Transverse colon (tissue), 4 donors: ENCODE results near the gene IGFLR1.

Experiments used
- CTCF ChIP-seq, 5 experiments: fragments of 200-600 bp in 3 of 5; fragments of 450-650 bp in 2 of 5; sonication (generic) in 3 of 5; IDR thresholded peaks; 1 replicate in 2 of 5; 2 replicates in 3 of 5; pipeline ENCODE4 v1.5.1; 2016 to 2017; ENCODE audit warnings: antibody characterized with exemption in 5 of 5, inconsistent platforms in 3 of 5, mild to moderate bottlenecking in 2 of 5, moderate library complexity in 1 of 5
- EP300 ChIP-seq: sonication (generic); formaldehyde crosslinking; IDR thresholded peaks from one replicate; pipeline ENCODE4 v1.6.1; 2017; ENCODE audit warnings: antibody characterized with exemption, low read depth
- POLR2A ChIP-seq: fragments of 450-650 bp; IDR thresholded peaks from one replicate; pipeline ENCODE4 v1.6.1; 2016; ENCODE audit warnings: antibody characterized with exemption, mild to moderate bottlenecking, moderate library complexity
- POLR2AphosphoS5 ChIP-seq, 3 donors: sonication (generic); formaldehyde crosslinking; IDR thresholded peaks; one replicate each; pipeline ENCODE4 v1.6.1; 2016; ENCODE audit warnings: antibody characterized with exemption in 3 of 3

- TF ChIP-seq CTCF (IDR thresholded peaks at IDR 0.05) (no peak), EP300 (no peak), POLR2A (no peak), POLR2AphosphoS5 (IDR thresholded peaks at IDR 0.05) (no peak)
These were observed 31.2 kb downstream of the IGFLR1 start for GRCh38 chr19:35710784-35711723.
